Karpas-422 (cell line): Measurements from ENCODE around the gene CCDC12. TPM values are rescaled to one million over a fixed set of nuclear protein-coding genes. Genes with fewer than 3 reads are reported as not detected.

Experiments used
- DNase-seq: peaks from one replicate; pipeline ENCODE4 v3.0.0-alpha.2; 2015
- H2AFZ ChIP-seq: fragments of 200-600 bp; sonication (generic); 2 replicates; pipeline ENCODE4 v1.6.1; 2014; ENCODE audit warnings: antibody characterized with exemption, low read length, mixed read lengths
- H3K27ac ChIP-seq: fragments of 200-600 bp; sonication (generic); 2 replicates; pipeline ENCODE4 v1.5.1; 2014; ENCODE audit warnings: mild to moderate bottlenecking, low read length, moderate library complexity
- H3K27me3 ChIP-seq: fragments of 200-600 bp; sonication (generic); 2 replicates; pipeline ENCODE4 v1.6.1; 2014; ENCODE audit warnings: low read length, mixed read lengths
- H3K36me3 ChIP-seq: fragments of 200-600 bp; sonication (generic); 2 replicates; pipeline ENCODE4 v1.6.1; 2014; ENCODE audit warnings: low read length, mixed read lengths; ENCODE audit not compliant: insufficient read depth
- H3K4me1 ChIP-seq: fragments of 200-600 bp; sonication (generic); 2 replicates; pipeline ENCODE4 v1.6.1; 2014; ENCODE audit warnings: mild to moderate bottlenecking, low read length, mixed read lengths
- H3K4me2 ChIP-seq: fragments of 200-600 bp; sonication (generic); 2 replicates; pipeline ENCODE4 v1.6.1; 2014; ENCODE audit warnings: low read length, low read depth, mild to moderate bottlenecking; ENCODE audit not compliant: poor library complexity, severe bottlenecking
- H3K4me3 ChIP-seq: fragments of 200-600 bp; sonication (generic); 2 replicates; pipeline ENCODE4 v1.5.1; 2014; ENCODE audit warnings: mild to moderate bottlenecking, antibody characterized with exemption, low read length, mixed read lengths
- H3K79me2 ChIP-seq: fragments of 200-600 bp; sonication (generic); 2 replicates; pipeline ENCODE4 v1.6.1; 2014; ENCODE audit warnings: mild to moderate bottlenecking, low read length, mixed read lengths
- H3K9ac ChIP-seq: fragments of 200-600 bp; sonication (generic); 2 replicates; pipeline ENCODE4 v1.6.0; 2014; ENCODE audit warnings: low read length
- H3K9me2 ChIP-seq: fragments of 200-600 bp; sonication (generic), shearing (Covaris generic); replicated peaks from 2 replicates; pipeline ENCODE4 v1.6.0; 2014; ENCODE audit warnings: mild to moderate bottlenecking, low read length, moderate library complexity; ENCODE audit not compliant: insufficient read depth
- H3K9me3 ChIP-seq: fragments of 300-700, 200-600 bp; sonication (generic); 2 replicates; pipeline ENCODE4 v1.6.1; 2014; ENCODE audit warnings: low read length, mixed read lengths
- H4K20me1 ChIP-seq: fragments of 200-600 bp; sonication (generic); 2 replicates; pipeline ENCODE4 v1.6.1; 2014; ENCODE audit warnings: mild to moderate bottlenecking, antibody characterized with exemption, low read length, low read depth; ENCODE audit not compliant: insufficient read depth
- total RNA-seq: library from RNA; depleted of rRNA; stranded (reverse); fragments of >200 nt; shearing (Covaris generic); gene quantifications from 2 replicates; pipeline ENCODE4 v1.2.3, GENCODE V29; 2014; ENCODE audit warnings: low replicate concordance

The CCDC12 gene
- total RNA-seq, 1 experiment from 2014 or later, result 40.2 TPM

- Histone ChIP-seq H3K27me3 (no peaks in the 10 kb centered on the region), H3K4me2 (no peak overlapping the region), H3K36me3 (no peaks in the 10 kb centered on the region), H3K4me1 (no peaks in the 10 kb centered on the region), H3K9me2 (no peaks in the 10 kb centered on the region), H4K20me1 (no peaks in the 10 kb centered on the region), H3K79me2 (no peaks in the 10 kb centered on the region), H2AFZ (no peak overlapping the region), H3K4me3 (no peak overlapping the region), H3K9ac (no peak overlapping the region), H3K27ac (no peak overlapping the region), H3K9me3 (no peaks in the 10 kb centered on the region)
- no peak for DNase-seq
These were observed 90.9 kb downstream of the CCDC12 start for GRCh38 chr3:46885612-46886011.

- Histone ChIP-seq H3K4me3 (no peak overlapping the region), H3K27ac (no peak overlapping the region), H2AFZ (no peak overlapping the region), H3K4me2 (no peak overlapping the region), H3K9ac (no peak overlapping the region), H3K4me1 (no peaks in the 10 kb centered on the region), H3K9me2 (no peaks in the 10 kb centered on the region), H3K9me3 (no peaks in the 10 kb centered on the region), H3K27me3 (no peaks in the 10 kb centered on the region), H3K36me3 (no peaks in the 10 kb centered on the region), H3K79me2 (no peaks in the 10 kb centered on the region), H4K20me1 (no peaks in the 10 kb centered on the region)
- DNase-seq, result no peak
These were observed 91.6 kb downstream of the CCDC12 start for GRCh38 chr3:46884929-46885328.

DNA sequence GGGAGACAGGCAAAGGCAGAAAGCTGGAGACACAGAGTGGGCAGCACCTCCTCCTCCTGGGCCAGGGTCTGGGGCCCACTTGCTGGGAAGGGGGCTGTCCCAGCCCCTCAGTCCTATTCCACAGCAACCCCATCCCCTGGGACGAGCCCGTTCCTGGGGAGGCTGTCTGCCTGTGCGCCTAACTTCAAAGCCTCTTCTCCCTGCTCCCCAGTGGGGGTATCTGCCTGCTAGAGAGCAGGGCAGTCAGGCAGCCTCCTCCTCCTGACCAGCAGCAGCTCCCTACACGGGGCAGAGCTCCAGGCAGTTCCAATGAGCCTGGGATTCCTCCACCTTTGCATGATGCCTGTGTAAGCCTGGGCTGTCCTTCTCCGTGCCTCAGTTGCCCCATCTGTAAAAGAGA is 92.1 kb downstream of the CCDC12 start:
- no peaks in the 10 kb centered on the region for H3K36me3 ChIP-seq
- no peaks in the 10 kb centered on the region for H3K4me1 ChIP-seq
- no peak for DNase-seq
- H3K27me3 ChIP-seq, result no peaks in the 10 kb centered on the region
- no peak overlapping the region for H3K4me2 ChIP-seq
- no peak overlapping the region for H2AFZ ChIP-seq
- no peaks in the 10 kb centered on the region for H4K20me1 ChIP-seq
- no peak overlapping the region for H3K4me3 ChIP-seq
- no peaks in the 10 kb centered on the region for H3K9me3 ChIP-seq
- H3K9ac ChIP-seq, result no peak overlapping the region
- H3K27ac ChIP-seq, result no peak overlapping the region
- no peaks in the 10 kb centered on the region for H3K79me2 ChIP-seq
- H3K9me2 ChIP-seq, result no peaks in the 10 kb centered on the region

DNA sequence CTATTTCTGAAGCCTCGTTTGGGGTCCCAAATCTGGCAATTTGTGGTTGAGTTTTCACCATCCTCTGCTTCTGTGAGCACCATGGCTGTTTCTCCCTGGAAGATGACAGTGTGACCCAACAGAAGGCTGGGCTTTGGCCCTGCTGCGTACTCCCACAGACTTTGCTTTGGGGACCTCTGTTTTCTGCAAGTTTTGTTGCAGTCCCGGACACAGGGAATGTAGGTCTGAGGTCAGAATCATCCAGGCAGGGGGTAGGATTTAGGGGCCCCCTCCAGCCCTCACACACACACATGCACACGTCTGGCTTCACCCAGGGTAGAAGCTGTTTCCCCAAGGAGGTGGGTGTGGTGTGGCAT is 92.7 kb downstream of the CCDC12 start:
- no peaks in the 10 kb centered on the region for H3K4me1 ChIP-seq
- H3K4me3 ChIP-seq, result no peak overlapping the region
- no peak overlapping the region for H3K9ac ChIP-seq
- H4K20me1 ChIP-seq, result no peaks in the 10 kb centered on the region
- DNase-seq, result no peak
- no peaks in the 10 kb centered on the region for H3K27me3 ChIP-seq
- H3K79me2 ChIP-seq, result no peaks in the 10 kb centered on the region
- H3K9me3 ChIP-seq, result no peaks in the 10 kb centered on the region
- no peak overlapping the region for H2AFZ ChIP-seq
- H3K36me3 ChIP-seq, result no peaks in the 10 kb centered on the region
- no peak overlapping the region for H3K4me2 ChIP-seq
- H3K27ac ChIP-seq, result no peak overlapping the region
- H3K9me2 ChIP-seq, result no peaks in the 10 kb centered on the region

- H3K36me3 ChIP-seq, result no peaks in the 10 kb centered on the region
- no peaks in the 10 kb centered on the region for H3K79me2 ChIP-seq
- no peak overlapping the region for H3K4me2 ChIP-seq
- no peak overlapping the region for H3K4me3 ChIP-seq
- no peaks in the 10 kb centered on the region for H3K4me1 ChIP-seq
- no peak overlapping the region for H3K27ac ChIP-seq
- no peak overlapping the region for H2AFZ ChIP-seq
- no peak for DNase-seq
- no peaks in the 10 kb centered on the region for H3K9me2 ChIP-seq
- no peaks in the 10 kb centered on the region for H3K27me3 ChIP-seq
- no peaks in the 10 kb centered on the region for H3K9me3 ChIP-seq
- H3K9ac ChIP-seq, result no peak overlapping the region
- no peaks in the 10 kb centered on the region for H4K20me1 ChIP-seq
These were observed 93.3 kb downstream of the CCDC12 start for GRCh38 chr3:46883054-46883829.

- Histone ChIP-seq H3K9ac (no peak overlapping the region), H2AFZ (no peak overlapping the region), H3K4me2 (no peak overlapping the region), H3K36me3 (no peaks in the 10 kb centered on the region), H3K27ac (no peak overlapping the region), H3K4me3 (no peak overlapping the region), H3K9me3 (no peaks in the 10 kb centered on the region), H3K79me2 (no peaks in the 10 kb centered on the region), H4K20me1 (no peaks in the 10 kb centered on the region), H3K9me2 (no peaks in the 10 kb centered on the region), H3K27me3 (no peaks in the 10 kb centered on the region), H3K4me1 (no peaks in the 10 kb centered on the region)
- DNase-seq, result no peak
These were observed 94.0 kb downstream of the CCDC12 start for GRCh38 chr3:46882377-46883053.

DNA sequence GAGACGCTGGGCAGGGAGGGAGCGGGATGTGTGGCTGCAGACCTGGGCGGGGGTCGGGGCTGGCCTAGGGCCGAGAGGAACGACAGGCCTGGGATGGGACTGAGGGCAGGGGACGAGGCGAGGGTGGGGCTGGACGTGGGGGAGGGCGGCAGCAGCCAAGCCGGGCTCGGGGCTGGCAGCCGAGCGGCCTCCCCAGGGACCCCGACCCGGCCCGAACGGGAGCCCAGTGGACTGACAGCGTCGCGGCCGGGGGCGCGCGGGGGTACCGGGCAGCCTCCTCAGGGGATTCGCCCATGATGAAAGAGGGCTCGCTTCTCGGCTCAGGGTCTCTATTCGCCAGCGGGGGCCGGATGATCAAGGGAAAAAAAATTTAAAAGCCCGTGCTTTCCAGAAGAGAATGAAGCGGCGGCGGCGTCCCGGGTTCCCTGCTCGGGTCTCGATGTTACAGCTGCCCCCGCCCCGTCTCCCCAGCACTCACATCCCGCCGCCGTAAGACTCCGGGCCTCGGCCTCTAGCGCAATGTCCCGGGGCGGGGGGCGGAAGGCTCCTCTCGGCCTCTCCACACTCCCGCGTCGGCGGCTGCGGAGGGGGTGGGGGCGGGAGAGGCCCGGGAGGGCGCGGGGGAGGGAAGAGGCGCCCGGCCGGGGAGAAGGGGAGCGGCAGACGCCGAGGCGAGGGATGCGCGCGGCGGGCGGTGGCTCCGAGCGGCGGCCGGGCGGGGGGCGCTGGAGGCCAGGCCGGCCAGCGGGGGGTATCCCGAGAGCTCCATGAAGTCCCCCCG is 94.8 kb downstream of the CCDC12 start:
- Histone ChIP-seq H3K4me3 (no peak overlapping the region), H3K4me1 (no peaks in the 10 kb centered on the region), H3K9ac (no peak overlapping the region), H3K27ac (no peak overlapping the region), H3K9me3 (no peaks in the 10 kb centered on the region), H3K27me3 (no peaks in the 10 kb centered on the region), H3K9me2 (no peaks in the 10 kb centered on the region), H3K36me3 (no peaks in the 10 kb centered on the region), H3K79me2 (no peaks in the 10 kb centered on the region), H4K20me1 (no peaks in the 10 kb centered on the region), H2AFZ (no peak overlapping the region), H3K4me2 (no peak overlapping the region)
- no peak for DNase-seq

GRCh38 chr3:46880884-46881595 is 95.5 kb downstream of the CCDC12 start:
- no peaks in the 10 kb centered on the region for H3K9me2 ChIP-seq
- H3K4me3 ChIP-seq, result no peak overlapping the region
- H3K9me3 ChIP-seq, result no peaks in the 10 kb centered on the region
- no peak for DNase-seq
- H2AFZ ChIP-seq, result no peak overlapping the region
- H3K27ac ChIP-seq, result no peak overlapping the region
- H3K36me3 ChIP-seq, result no peaks in the 10 kb centered on the region
- H3K27me3 ChIP-seq, result no peaks in the 10 kb centered on the region
- no peak overlapping the region for H3K9ac ChIP-seq
- H3K4me1 ChIP-seq, result no peaks in the 10 kb centered on the region
- H3K4me2 ChIP-seq, result no peak overlapping the region
- H3K79me2 ChIP-seq, result no peaks in the 10 kb centered on the region
- H4K20me1 ChIP-seq, result no peaks in the 10 kb centered on the region
